Left hindlimb (tissue), 1 donor: ENCODE data around the gene SYNJ2.

Experiments used
- DNase-seq: peaks from one replicate; pipeline ENCODE4 v3.0.0-alpha.2; 2018

SYNJ2 gene

GRCh38 chr6:157999168-158000051 is 17.7 kb downstream of the SYNJ2 start:
- no peak for DNase-seq

- no peak for DNase-seq
Measured at GRCh38 chr6:158000530-158001307, 19.1 kb downstream of the SYNJ2 start.

GRCh38 chr6:158002249-158002950 is 20.7 kb downstream of the SYNJ2 start:
- DNase-seq: no peak

- peak; percentile 91 for DNase-seq
Measured at GRCh38 chr6:158002951-158003853, 21.5 kb downstream of the SYNJ2 start.

GRCh38 chr6:158003910-158004700 is 22.4 kb downstream of the SYNJ2 start:
- no peak for DNase-seq

GRCh38 chr6:158004701-158005095 is 23.0 kb downstream of the SYNJ2 start:
- no peak for DNase-seq

- no peak for DNase-seq
Measured at GRCh38 chr6:158005626-158006180, 24.0 kb downstream of the SYNJ2 start.

- DNase-seq: no peak
Measured at GRCh38 chr6:158006331-158006730, 24.7 kb downstream of the SYNJ2 start.

GRCh38 chr6:158006821-158007570 is 25.3 kb downstream of the SYNJ2 start:
- DNase-seq: no peak

- no peak for DNase-seq
Measured at GRCh38 chr6:158008864-158009113, 27.1 kb downstream of the SYNJ2 start.

GRCh38 chr6:158009114-158009891 is 27.6 kb downstream of the SYNJ2 start:
- DNase-seq: peak; percentile 82

- no peak for DNase-seq
Measured at GRCh38 chr6:158009935-158010585, 28.4 kb downstream of the SYNJ2 start.

- DNase-seq: no peak
Measured at GRCh38 chr6:158010591-158011477, 29.2 kb downstream of the SYNJ2 start.

GRCh38 chr6:158011478-158011920 is 29.8 kb downstream of the SYNJ2 start:
- DNase-seq: no peak

- no peak for DNase-seq
Measured at GRCh38 chr6:158011980-158012566, 30.4 kb downstream of the SYNJ2 start.

- no peak for DNase-seq
Measured at GRCh38 chr6:158013904-158014504, 32.3 kb downstream of the SYNJ2 start.

- DNase-seq: peak; percentile 10
Measured at GRCh38 chr6:158014505-158015187, 33.0 kb downstream of the SYNJ2 start.
